Measurements from ENCODE around the gene MTM1. TPM values are rescaled to one million over a fixed set of nuclear protein-coding genes. Genes with fewer than 3 reads are reported as not detected.

MTM1 gene
- total and polyA plus RNA-seq, 2 donors from 2014 or later, result 6.6 to 20.5 TPM

DNA sequence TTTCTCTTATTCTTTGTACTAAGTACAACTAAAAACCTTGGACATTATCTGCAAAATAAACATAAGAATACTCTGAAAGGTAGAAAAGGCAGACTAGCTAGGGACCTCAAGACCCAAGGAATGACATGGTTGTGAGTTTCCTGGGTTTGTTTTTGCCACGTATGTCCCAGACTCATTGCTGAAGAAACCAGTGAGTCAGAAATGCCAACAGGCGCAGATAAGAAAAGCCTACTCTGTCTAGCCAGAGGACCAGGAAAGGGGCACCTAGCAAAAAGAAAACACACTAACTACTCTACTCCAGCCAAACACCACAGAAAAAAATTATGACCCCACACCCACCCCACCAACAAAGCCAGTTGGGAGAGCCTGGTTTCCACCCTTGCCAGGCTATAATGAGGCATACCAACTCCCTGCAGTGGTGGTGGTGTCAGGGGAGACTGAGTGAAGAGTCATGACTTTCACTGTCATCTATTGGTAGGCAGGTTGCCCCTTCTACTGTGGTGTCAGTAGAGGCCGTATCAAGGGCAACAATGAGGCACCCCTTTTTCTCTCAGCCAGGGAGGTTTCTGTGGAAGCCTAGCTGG lies 135.7 kb downstream of the MTM1 start:
- Histone ChIP-seq H3K4me1 (ENCODE audit: control insufficient read depth in 2 of 3, insufficient read depth in 2 of 3, low read depth in 1 of 3, low read length in 3 of 3) (no peaks in the 10 kb centered on the region), H3K27ac (ENCODE audit: low read depth in 2 of 2, low read length in 2 of 2) (no peak overlapping the region), H3K4me3 (ENCODE audit: low read length in 3 of 3) (no peak overlapping the region), H3K27me3 (ENCODE audit: control insufficient read depth, insufficient read depth, low read length) (no peaks in the 10 kb centered on the region), H3K36me3 (ENCODE audit: control insufficient read depth in 2 of 3, insufficient read depth in 3 of 3, low read length in 3 of 3) (peaks cover 0 to 3% (median 0%) of the 10 kb centered on the region in 3 donors), H3K9ac (ENCODE audit: low read length in 3 of 3) (no peak overlapping the region), H3K9me3 (ENCODE audit: control insufficient read depth in 2 of 3, insufficient read depth in 1 of 3, low read length in 3 of 3) (no peaks in the 10 kb centered on the region)
- intact Hi-C loops (cut with DNase I), result no loop called here
- FAIRE-seq, result no peak
- no peak for DNase-seq
- TF ChIP-seq, protein P1, sequence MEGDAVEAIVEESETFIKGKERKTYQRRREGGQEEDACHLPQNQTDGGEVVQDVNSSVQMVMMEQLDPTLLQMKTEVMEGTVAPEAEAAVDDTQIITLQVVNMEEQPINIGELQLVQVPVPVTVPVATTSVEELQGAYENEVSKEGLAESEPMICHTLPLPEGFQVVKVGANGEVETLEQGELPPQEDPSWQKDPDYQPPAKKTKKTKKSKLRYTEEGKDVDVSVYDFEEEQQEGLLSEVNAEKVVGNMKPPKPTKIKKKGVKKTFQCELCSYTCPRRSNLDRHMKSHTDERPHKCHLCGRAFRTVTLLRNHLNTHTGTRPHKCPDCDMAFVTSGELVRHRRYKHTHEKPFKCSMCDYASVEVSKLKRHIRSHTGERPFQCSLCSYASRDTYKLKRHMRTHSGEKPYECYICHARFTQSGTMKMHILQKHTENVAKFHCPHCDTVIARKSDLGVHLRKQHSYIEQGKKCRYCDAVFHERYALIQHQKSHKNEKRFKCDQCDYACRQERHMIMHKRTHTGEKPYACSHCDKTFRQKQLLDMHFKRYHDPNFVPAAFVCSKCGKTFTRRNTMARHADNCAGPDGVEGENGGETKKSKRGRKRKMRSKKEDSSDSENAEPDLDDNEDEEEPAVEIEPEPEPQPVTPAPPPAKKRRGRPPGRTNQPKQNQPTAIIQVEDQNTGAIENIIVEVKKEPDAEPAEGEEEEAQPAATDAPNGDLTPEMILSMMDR (IDR thresholded peaks at IDR 0.05; ENCODE audit: borderline replicate concordance, extremely low read depth, insufficient read depth), result no peak

DNA sequence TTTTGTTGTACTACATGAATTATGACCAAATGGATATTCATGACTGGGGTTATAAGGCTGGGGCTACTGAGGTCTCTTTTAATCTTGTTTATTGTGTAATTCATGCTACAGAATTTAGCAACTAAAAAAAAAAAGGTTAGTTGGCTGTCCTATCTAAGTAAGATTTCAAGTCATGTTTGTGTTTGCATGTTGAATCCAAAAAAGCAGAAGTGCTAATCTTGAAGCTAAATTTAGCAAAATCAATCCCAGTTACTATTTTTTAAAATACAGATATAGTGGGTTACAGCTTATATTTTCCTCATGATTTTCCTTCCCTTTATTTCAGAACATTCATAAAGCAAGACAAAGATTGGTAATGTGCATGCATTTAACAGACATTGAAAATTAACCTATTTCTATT lies 144.2 kb downstream of the MTM1 start:
- Histone ChIP-seq H3K9me3 (ENCODE audit: control insufficient read depth in 2 of 3, insufficient read depth in 1 of 3, low read length in 3 of 3) (no peaks in the 10 kb centered on the region), H3K27ac (ENCODE audit: low read depth in 2 of 2, low read length in 2 of 2) (no peak overlapping the region), H3K4me1 (ENCODE audit: control insufficient read depth in 2 of 3, insufficient read depth in 2 of 3, low read depth in 1 of 3, low read length in 3 of 3) (no peaks in the 10 kb centered on the region), H3K27me3 (ENCODE audit: control insufficient read depth, insufficient read depth, low read length) (no peaks in the 10 kb centered on the region), H3K4me3 (ENCODE audit: low read length in 3 of 3) (no peak overlapping the region), H3K9ac (ENCODE audit: low read length in 3 of 3) (no peak overlapping the region), H3K36me3 (ENCODE audit: control insufficient read depth in 2 of 3, insufficient read depth in 3 of 3, low read length in 3 of 3) (no peaks in the 10 kb centered on the region)
- TF ChIP-seq, protein P1 (IDR thresholded peaks at IDR 0.05; ENCODE audit: borderline replicate concordance, extremely low read depth, insufficient read depth), result no peak
- FAIRE-seq (peak; percentile 11), DNase-seq (no peak)
- intact Hi-C loops (cut with DNase I), result no loop called here

DNA sequence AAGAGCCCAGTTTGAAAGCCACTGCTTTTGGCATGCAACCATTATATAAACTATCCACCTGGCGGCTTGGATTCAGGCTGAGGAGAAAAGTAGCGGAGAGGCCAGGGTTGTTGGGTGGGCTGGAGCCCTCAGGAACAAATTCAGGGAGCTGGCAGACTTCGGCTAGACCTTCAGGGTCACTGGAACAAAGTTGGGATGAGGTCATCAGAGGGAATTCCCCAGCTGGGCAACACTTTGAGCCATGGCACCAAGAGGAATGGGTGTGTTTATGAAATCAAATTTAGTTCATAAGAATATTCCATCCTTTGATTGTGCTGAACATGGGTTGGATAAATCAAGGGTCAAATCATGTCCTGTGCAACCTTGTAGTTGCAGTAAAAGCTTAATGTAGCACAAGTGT lies 146.8 kb downstream of the MTM1 start:
- Histone ChIP-seq H3K4me3 (ENCODE audit: low read length in 3 of 3) (no peak overlapping the region), H3K27ac (ENCODE audit: low read depth in 2 of 2, low read length in 2 of 2) (no peak overlapping the region), H3K9ac (ENCODE audit: low read length in 3 of 3) (no peak overlapping the region), H3K4me1 (ENCODE audit: control insufficient read depth in 2 of 3, insufficient read depth in 2 of 3, low read depth in 1 of 3, low read length in 3 of 3) (no peaks in the 10 kb centered on the region), H3K36me3 (ENCODE audit: control insufficient read depth in 2 of 3, insufficient read depth in 3 of 3, low read length in 3 of 3) (no peaks in the 10 kb centered on the region), H3K27me3 (ENCODE audit: control insufficient read depth, insufficient read depth, low read length) (no peaks in the 10 kb centered on the region), H3K9me3 (ENCODE audit: control insufficient read depth in 2 of 3, insufficient read depth in 1 of 3, low read length in 3 of 3) (no peaks in the 10 kb centered on the region)
- no peak for FAIRE-seq
- intact Hi-C loops (cut with DNase I), result no loop called here
- TF ChIP-seq, protein P1 (IDR thresholded peaks at IDR 0.05; ENCODE audit: borderline replicate concordance, extremely low read depth, insufficient read depth), result no peak
- DNase-seq, result no peak

DNA sequence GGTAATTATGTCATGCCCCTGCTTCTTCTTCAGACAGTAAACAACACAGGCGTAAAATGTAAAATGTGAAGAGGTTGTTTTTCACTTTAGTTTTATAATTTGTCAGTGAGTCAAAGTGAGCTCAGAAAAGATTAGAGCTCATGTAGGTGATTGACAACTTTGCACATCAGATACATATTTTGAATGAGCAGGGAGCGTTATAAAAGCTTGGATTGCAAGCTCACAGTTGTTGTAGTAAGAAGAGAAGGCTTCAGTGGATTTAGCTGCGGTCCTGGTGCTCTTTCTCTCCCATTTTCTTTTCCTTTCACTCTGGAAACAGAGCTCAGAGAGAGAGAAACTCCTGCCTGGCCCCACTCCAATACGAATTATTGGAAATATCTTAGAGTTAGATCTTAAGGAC lies 151.2 kb downstream of the MTM1 start:
- FAIRE-seq, result no peak
- intact Hi-C loops (cut with DNase I), result no loop called here

More for the DNA sequence above, 151.2 kb downstream of the MTM1 start:
- Histone ChIP-seq H3K9me3 (ENCODE audit: control insufficient read depth in 2 of 3, insufficient read depth in 1 of 3, low read length in 3 of 3) (peaks cover 0 to 3% (median 0%) of the 10 kb centered on the region in 3 donors), H3K4me3 (ENCODE audit: low read length in 3 of 3) (no peak overlapping the region), H3K4me1 (ENCODE audit: control insufficient read depth in 2 of 3, insufficient read depth in 2 of 3, low read depth in 1 of 3, low read length in 3 of 3) (no peaks in the 10 kb centered on the region), H3K9ac (ENCODE audit: low read length in 3 of 3) (no peak overlapping the region), H3K36me3 (ENCODE audit: control insufficient read depth in 2 of 3, insufficient read depth in 3 of 3, low read length in 3 of 3) (no peaks in the 10 kb centered on the region), H3K27me3 (ENCODE audit: control insufficient read depth, insufficient read depth, low read length) (no peaks in the 10 kb centered on the region), H3K27ac (ENCODE audit: low read depth in 2 of 2, low read length in 2 of 2) (no peak overlapping the region)
- DNase-seq, result no peak
- TF ChIP-seq, protein P1 (IDR thresholded peaks at IDR 0.05; ENCODE audit: borderline replicate concordance, extremely low read depth, insufficient read depth), result no peak

Data from kidney (tissue), 14 donors.